Stimulated activated naive B cell treated with anti-CD40 and anti-IgM and Interleukin-4, amounts not matched to agents 10 μg/mL and 1 μg/mL and 100 μg/mL, for 72 hours (primary cell): ENCODE data around the gene ARHGAP6.
"Not testable (repeated sequence)": the region's sequence is repeated elsewhere in the genome, so short reads cannot be mapped to it uniquely, and the experiment has no call there.

ENCODE experiments used
- ATAC-seq, 2 donors: fragments of 150-1000 bp; cut with Tn5 transposase; replicated peaks; 2 replicates each; pipeline ENCODE4 v1.10.0; 2021; ENCODE audit warnings: moderate library complexity in 1 of 2
- DNase-seq: peaks from one replicate; pipeline ENCODE4 v3.0.0; 2021
- H3K27ac Mint-ChIP-seq: one replicate; pipeline ENCODE4 v1.8.0; 2022; ENCODE audit warnings: mild to moderate bottlenecking, mixed read lengths
- H3K27me3 Mint-ChIP-seq, 2 donors: one replicate each; pipeline ENCODE4 v1.8.0; 2022; ENCODE audit warnings: mixed read lengths in 2 of 2
- H3K36me3 Mint-ChIP-seq, 2 donors: one replicate each; pipeline ENCODE4 v1.8.0; 2022; ENCODE audit warnings: mixed read lengths in 2 of 2, mild to moderate bottlenecking in 1 of 2
- H3K4me1 Mint-ChIP-seq, 2 donors: one replicate each; pipeline ENCODE4 v1.8.0; 2022; ENCODE audit warnings: mixed read lengths in 2 of 2, mild to moderate bottlenecking in 1 of 2
- H3K4me3 Mint-ChIP-seq, 2 donors: one replicate each; pipeline ENCODE4 v1.8.0; 2022; ENCODE audit warnings: mild to moderate bottlenecking in 2 of 2, mixed read lengths in 2 of 2, moderate library complexity in 1 of 2
- H3K9me3 Mint-ChIP-seq, 2 donors: one replicate each; pipeline ENCODE4 v1.8.0; 2022; ENCODE audit warnings: mixed read lengths in 2 of 2, mild to moderate bottlenecking in 1 of 2

Gene ARHGAP6

GRCh38 chrX:11266573-11267003 lies 399.1 kb downstream of the ARHGAP6 start:
- Mint-ChIP-seq H3K36me3 (no peaks in the 10 kb centered on the region), H3K27me3 (peaks cover 6 to 10% of the 10 kb centered on the region in 2 donors), H3K9me3 (no peaks in the 10 kb centered on the region), H3K4me3 (no peak overlapping the region), H3K4me1 (no peaks in the 10 kb centered on the region), H3K27ac (no peak overlapping the region)
- ATAC-seq (no peak), DNase-seq (no peak)

- Mint-ChIP-seq H3K27me3 (peaks cover 6 to 10% of the 10 kb centered on the region in 2 donors), H3K4me1 (no peaks in the 10 kb centered on the region), H3K27ac (no peak overlapping the region), H3K36me3 (no peaks in the 10 kb centered on the region), H3K9me3 (no peaks in the 10 kb centered on the region), H3K4me3 (no peak overlapping the region)
- DNase-seq (no peak), ATAC-seq (peak in 1 of 2 donors; percentile 20)
Measured at GRCh38 chrX:11265352-11265751, 400.4 kb downstream of the ARHGAP6 start.

DNA sequence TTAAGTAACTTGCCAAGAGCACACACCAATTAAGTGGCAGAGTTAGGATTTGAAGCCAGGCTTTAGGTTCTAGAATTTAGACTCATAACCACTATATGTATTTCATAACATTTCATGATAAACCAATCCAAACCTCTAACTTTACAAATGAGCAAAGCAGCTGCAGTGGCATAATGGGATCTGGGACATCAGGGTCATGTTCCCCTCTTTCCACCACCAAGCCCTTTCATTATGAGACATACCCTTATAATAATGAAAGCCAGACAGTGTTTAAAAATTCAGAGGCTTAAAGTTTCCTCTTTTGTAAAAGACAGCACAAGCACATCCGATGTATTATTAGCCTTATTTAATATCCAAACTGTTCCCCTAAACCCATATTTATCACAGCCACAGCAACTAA lies 400.8 kb downstream of the ARHGAP6 start:
- no peak overlapping the region for H3K27ac Mint-ChIP-seq
- H3K4me3 Mint-ChIP-seq = no peak overlapping the region
- no peaks in the 10 kb centered on the region for H3K36me3 Mint-ChIP-seq
- no peaks in the 10 kb centered on the region for H3K9me3 Mint-ChIP-seq
- no peaks in the 10 kb centered on the region for H3K4me1 Mint-ChIP-seq
- DNase-seq = no peak
- ATAC-seq = peak; percentile 48 to 69
- peaks cover 6 to 10% of the 10 kb centered on the region in 2 donors for H3K27me3 Mint-ChIP-seq

DNA sequence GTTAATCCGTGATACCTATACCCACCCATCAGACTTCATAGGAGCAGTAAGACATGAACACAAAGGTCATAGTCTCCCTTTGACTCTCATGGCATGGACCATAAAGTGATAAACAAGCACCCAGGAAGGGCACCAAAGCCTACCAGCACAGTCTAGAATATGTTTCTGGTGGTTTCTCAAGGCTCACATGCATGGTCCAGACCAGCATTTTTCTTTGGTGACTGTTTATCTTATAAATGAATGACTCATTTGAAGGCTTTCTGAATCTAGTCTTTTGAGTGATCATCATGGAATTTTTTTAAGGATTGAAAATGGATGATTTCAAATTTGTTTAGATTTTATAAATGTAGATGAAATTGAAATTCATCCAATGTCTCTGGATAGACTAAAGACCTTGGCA lies 404.5 kb downstream of the ARHGAP6 start:
- Mint-ChIP-seq H3K36me3 (no peaks in the 10 kb centered on the region), H3K9me3 (no peaks in the 10 kb centered on the region), H3K4me1 (no peaks in the 10 kb centered on the region), H3K27me3 (peaks cover 6 to 12% of the 10 kb centered on the region in 2 donors), H3K27ac (no peak overlapping the region), H3K4me3 (no peak overlapping the region)
- ATAC-seq (no peak), DNase-seq (no peak)

DNA sequence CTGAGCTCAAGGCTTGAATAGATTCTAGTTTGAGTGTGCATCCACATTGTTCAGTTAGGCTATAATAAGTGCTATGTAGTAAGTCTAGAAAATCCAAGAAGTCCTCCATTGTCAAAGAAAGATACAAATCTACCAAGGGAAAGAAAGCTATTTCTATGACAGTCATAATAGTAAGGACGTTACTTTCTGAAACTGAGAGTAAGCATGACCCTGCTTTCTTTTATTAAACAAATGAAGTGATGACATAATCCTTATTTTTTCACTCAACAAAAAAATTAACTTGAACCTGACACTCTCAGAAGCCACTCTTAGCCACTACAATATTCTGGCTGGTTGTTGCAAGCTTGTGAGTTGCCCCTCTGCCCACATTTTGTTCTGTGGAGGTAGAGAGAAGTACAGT lies 406.3 kb downstream of the ARHGAP6 start:
- H3K27me3 Mint-ChIP-seq = peaks cover 6 to 12% of the 10 kb centered on the region in 2 donors
- no peak for DNase-seq
- no peaks in the 10 kb centered on the region for H3K36me3 Mint-ChIP-seq
- H3K9me3 Mint-ChIP-seq = no peaks in the 10 kb centered on the region
- no peak overlapping the region for H3K4me3 Mint-ChIP-seq
- H3K27ac Mint-ChIP-seq = no peak overlapping the region
- no peak for ATAC-seq
- peaks cover 0 to 3% of the 10 kb centered on the region in 2 donors for H3K4me1 Mint-ChIP-seq

GRCh38 chrX:11257711-11258110 lies 408.0 kb downstream of the ARHGAP6 start:
- H3K36me3 Mint-ChIP-seq = no peaks in the 10 kb centered on the region
- DNase-seq = no peak
- H3K9me3 Mint-ChIP-seq = no peaks in the 10 kb centered on the region

DNA sequence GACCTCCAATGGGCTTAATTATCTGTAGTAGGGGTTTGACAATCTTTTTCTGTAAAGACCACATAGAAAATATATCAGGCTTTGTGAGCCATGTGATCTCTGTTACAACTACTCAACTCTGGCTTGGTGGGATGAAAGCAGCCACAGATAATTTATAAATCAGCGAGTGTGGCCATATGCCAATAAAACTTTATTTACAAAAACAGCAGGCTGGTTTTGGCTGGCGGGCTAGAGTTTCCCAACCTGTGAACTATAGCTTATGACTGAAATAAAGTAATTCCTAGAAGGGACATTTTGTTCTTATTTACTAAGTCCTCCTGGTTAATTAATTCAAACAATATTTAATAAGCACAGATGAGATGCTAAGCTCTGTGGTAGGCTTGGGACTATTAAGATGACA lies 408.4 kb downstream of the ARHGAP6 start:
- no peaks in the 10 kb centered on the region for H3K36me3 Mint-ChIP-seq

More at GRCh38 chrX:11257711-11258110, 408.0 kb downstream of the ARHGAP6 start:
- ATAC-seq = no peak
- Mint-ChIP-seq H3K4me3 (no peak overlapping the region), H3K4me1 (peaks cover 0 to 3% of the 10 kb centered on the region in 2 donors), H3K27ac (no peak overlapping the region), H3K27me3 (peaks cover 0 to 8% of the 10 kb centered on the region in 2 donors)

DNA sequence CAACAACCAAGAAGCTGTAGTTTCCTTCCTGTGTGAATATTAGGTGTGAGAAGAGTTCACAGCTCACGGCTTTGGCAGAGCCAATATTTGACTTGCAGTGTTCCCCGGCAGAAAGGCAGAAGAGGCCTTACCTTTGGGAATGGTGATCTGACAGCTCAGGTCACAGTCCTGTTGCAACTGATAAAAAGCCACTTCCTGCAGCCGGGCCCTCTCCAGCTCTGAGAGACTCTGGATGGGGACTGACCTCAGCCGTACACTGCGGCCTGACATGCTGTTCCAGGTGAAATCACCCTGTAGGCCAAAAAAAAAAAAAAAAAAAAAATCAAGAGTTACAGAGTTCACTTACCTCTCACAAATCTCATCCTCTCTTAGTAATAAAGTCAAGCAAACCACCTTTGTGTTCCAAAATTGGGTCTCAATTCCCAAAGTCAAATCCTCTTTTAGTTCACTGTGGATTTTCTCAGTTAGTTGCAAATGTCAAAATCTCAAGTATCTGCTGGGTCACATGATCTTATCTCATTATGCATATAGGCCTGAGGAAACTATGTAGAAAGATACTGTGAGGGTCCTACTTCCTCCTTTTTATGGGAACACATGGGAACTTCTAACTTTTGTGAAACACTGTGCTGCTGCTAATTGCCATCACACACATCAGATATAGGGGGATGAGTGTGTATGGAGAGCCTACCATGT lies 411.2 kb downstream of the ARHGAP6 start:
- H3K4me1 Mint-ChIP-seq = peaks cover 0 to 3% of the 10 kb centered on the region in 2 donors
- ATAC-seq (no peak), DNase-seq (no peak)
- H3K27me3 Mint-ChIP-seq = peaks cover 0 to 8% of the 10 kb centered on the region in 2 donors
- H3K27ac Mint-ChIP-seq = no peak overlapping the region
- H3K9me3 Mint-ChIP-seq = no peaks in the 10 kb centered on the region
- no peak overlapping the region for H3K4me3 Mint-ChIP-seq
- H3K36me3 Mint-ChIP-seq = no peaks in the 10 kb centered on the region

More for the DNA sequence above, 408.4 kb downstream of the ARHGAP6 start:
- Mint-ChIP-seq H3K27me3 (peaks cover 0 to 8% of the 10 kb centered on the region in 2 donors), H3K4me1 (peaks cover 0 to 3% of the 10 kb centered on the region in 2 donors), H3K9me3 (no peaks in the 10 kb centered on the region), H3K27ac (no peak overlapping the region), H3K4me3 (no peak overlapping the region)
- DNase-seq (no peak), ATAC-seq (no peak)

- Mint-ChIP-seq H3K27me3 (peaks cover 4 to 8% of the 10 kb centered on the region in 2 donors), H3K9me3 (no peaks in the 10 kb centered on the region), H3K27ac (no peak overlapping the region), H3K4me1 (no peaks in the 10 kb centered on the region), H3K4me3 (no peak overlapping the region), H3K36me3 (no peaks in the 10 kb centered on the region)
- ATAC-seq = no peak
- DNase-seq = no peak
Measured at GRCh38 chrX:11244636-11245035, 421.1 kb downstream of the ARHGAP6 start.

- Mint-ChIP-seq H3K36me3 (no peaks in the 10 kb centered on the region), H3K9me3 (no peaks in the 10 kb centered on the region), H3K27me3 (peaks cover 4 to 8% of the 10 kb centered on the region in 2 donors), H3K27ac (no peak overlapping the region), H3K4me3 (no peak overlapping the region), H3K4me1 (no peaks in the 10 kb centered on the region)
- no peak for ATAC-seq
- no peak for DNase-seq
Measured at GRCh38 chrX:11242704-11243103, 423.0 kb downstream of the ARHGAP6 start.

GRCh38 chrX:11241720-11242119 lies 424.0 kb downstream of the ARHGAP6 start:
- H3K27me3 Mint-ChIP-seq = peaks cover 4 to 8% of the 10 kb centered on the region in 2 donors
- DNase-seq (no peak), ATAC-seq (no peak)
- H3K36me3 Mint-ChIP-seq = no peaks in the 10 kb centered on the region
- H3K4me1 Mint-ChIP-seq = no peaks in the 10 kb centered on the region
- no peaks in the 10 kb centered on the region for H3K9me3 Mint-ChIP-seq
- no peak overlapping the region for H3K27ac Mint-ChIP-seq
- H3K4me3 Mint-ChIP-seq = no peak overlapping the region

DNA sequence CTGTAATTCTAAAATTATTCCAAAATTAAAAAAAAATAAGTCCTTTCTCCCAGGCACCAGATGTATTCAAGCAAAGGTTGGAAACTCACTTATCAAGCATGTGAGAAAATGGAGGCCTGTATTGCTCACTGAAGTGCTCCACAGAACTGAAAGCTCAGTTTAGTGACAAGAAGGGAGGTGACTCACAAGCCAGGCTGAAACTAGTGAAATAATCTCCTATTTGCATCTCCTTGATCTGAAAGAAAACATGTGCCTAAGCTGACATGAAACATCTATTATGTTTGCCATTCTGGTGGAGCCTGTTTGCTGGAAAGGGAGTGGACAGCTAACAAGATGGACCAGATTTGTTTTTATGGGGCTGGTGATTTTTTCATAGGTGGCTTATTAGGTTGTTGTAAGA lies 426.5 kb downstream of the ARHGAP6 start:
- no peak overlapping the region for H3K4me3 Mint-ChIP-seq
- ATAC-seq (no peak), DNase-seq (no peak)
- no peak overlapping the region for H3K27ac Mint-ChIP-seq
- peaks cover 2 to 4% of the 10 kb centered on the region in 2 donors for H3K9me3 Mint-ChIP-seq
- H3K4me1 Mint-ChIP-seq = no peaks in the 10 kb centered on the region
- H3K36me3 Mint-ChIP-seq = no peaks in the 10 kb centered on the region
- peaks cover 0 to 4% of the 10 kb centered on the region in 2 donors for H3K27me3 Mint-ChIP-seq

DNA sequence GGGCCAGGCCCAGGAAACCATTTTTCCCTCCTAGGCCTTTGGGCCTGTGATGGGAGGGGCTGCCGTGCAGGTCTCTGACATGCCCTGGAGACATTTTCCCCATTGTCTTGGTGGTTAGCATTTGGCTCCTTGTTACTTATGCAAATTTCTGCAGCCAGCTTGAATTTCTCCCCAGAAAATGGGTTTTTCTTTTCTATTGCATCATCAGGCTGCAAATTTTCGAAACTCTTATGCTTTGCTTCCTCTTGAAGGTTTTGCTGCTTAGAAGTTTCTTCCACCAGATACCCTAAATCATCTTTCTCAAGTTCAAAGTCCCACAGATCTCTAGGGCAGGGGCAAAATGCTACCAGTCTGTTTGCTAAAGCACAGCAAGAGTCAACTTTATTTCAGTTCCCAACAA lies 430.3 kb downstream of the ARHGAP6 start:
- ATAC-seq, H3K27me3 Mint-ChIP-seq, H3K9me3 Mint-ChIP-seq, H3K4me1 Mint-ChIP-seq, H3K27ac Mint-ChIP-seq, H3K36me3 Mint-ChIP-seq, DNase-seq, H3K4me3 Mint-ChIP-seq: not testable (repeated sequence)

GRCh38 chrX:11215191-11215921 lies 450.4 kb downstream of the ARHGAP6 start:
- DNase-seq = no peak
- ATAC-seq = no peak
- H3K27me3 Mint-ChIP-seq = peaks cover 0 to 5% of the 10 kb centered on the region in 2 donors
- no peak overlapping the region for H3K4me3 Mint-ChIP-seq
- peaks cover 0 to 3% of the 10 kb centered on the region in 2 donors for H3K36me3 Mint-ChIP-seq
- H3K27ac Mint-ChIP-seq = no peak overlapping the region
- no peaks in the 10 kb centered on the region for H3K4me1 Mint-ChIP-seq
- peaks cover 2 to 7% of the 10 kb centered on the region in 2 donors for H3K9me3 Mint-ChIP-seq
